GM19239 (cell line): ENCODE results near the gene FUOM.

Experiments used
- DNase-seq: peaks from one replicate; pipeline ENCODE4 v3.0.0; 2011; ENCODE audit warnings: low spot score; ENCODE audit not compliant: insufficient read length
- FAIRE-seq: peaks from 2 replicates; lab custom pipeline; 2011; peaks lifted over from hg19 to GRCh38; lab: Jason Lieb, UNC

FUOM gene

GRCh38 chr10:133357285-133358161 lies at the start of gene FUOM:
FUOM (minus strand) TSS chr10:133358019; CDS start chr10:133358007, 12 bp downstream.
- peak; percentile 62 for FAIRE-seq

GRCh38 chr10:133405844-133406527 lies 48.2 kb upstream of the FUOM start:
- DNase-seq, result no peak
- peak; percentile 54 for FAIRE-seq

More at GRCh38 chr10:133357285-133358161, at the start of gene FUOM:
- DNase-seq, result peak; percentile 94

- FAIRE-seq (peak; percentile 68), DNase-seq (no peak)
These were observed 47.5 kb upstream of the FUOM start for GRCh38 chr10:133405272-133405671.

GRCh38 chr10:133403784-133404183 lies 46.0 kb upstream of the FUOM start:
- DNase-seq, result no peak
- no peak for FAIRE-seq

- no peak for DNase-seq
- no peak for FAIRE-seq
These were observed 45.5 kb upstream of the FUOM start for GRCh38 chr10:133403359-133403758.

GRCh38 chr10:133401981-133402725 lies 44.3 kb upstream of the FUOM start:
- FAIRE-seq (no peak), DNase-seq (no peak)

- FAIRE-seq, result no peak
These were observed 43.7 kb upstream of the FUOM start for GRCh38 chr10:133401500-133401899.

GRCh38 chr10:133400624-133401424 lies 43.0 kb upstream of the FUOM start:
- FAIRE-seq (peak; percentile 96), DNase-seq (no peak)

More at GRCh38 chr10:133401500-133401899, 43.7 kb upstream of the FUOM start:
- DNase-seq, result no peak

- FAIRE-seq, result no peak
These were observed 41.3 kb upstream of the FUOM start for GRCh38 chr10:133399123-133399601.

GRCh38 chr10:133397938-133398337 lies 40.1 kb upstream of the FUOM start:
- DNase-seq (no peak), FAIRE-seq (no peak)

More at GRCh38 chr10:133399123-133399601, 41.3 kb upstream of the FUOM start:
- no peak for DNase-seq

GRCh38 chr10:133396035-133396624 lies 38.3 kb upstream of the FUOM start:
- FAIRE-seq, result no peak
- DNase-seq, result no peak

GRCh38 chr10:133394801-133395221 lies 37.0 kb upstream of the FUOM start:
- DNase-seq (no peak), FAIRE-seq (no peak)

- FAIRE-seq (peak; percentile 92), DNase-seq (peak; percentile 76)
These were observed 36.3 kb upstream of the FUOM start, which contains the start of gene MTG1 for GRCh38 chr10:133394064-133394663. MTG1 (plus strand) TSS chr10:133394157; CDS start chr10:133394221, 64 bp downstream.

- FAIRE-seq, result no peak
- no peak for DNase-seq
These were observed 35.7 kb upstream of the FUOM start for GRCh38 chr10:133393401-133394063.

GRCh38 chr10:133391761-133392518 lies 34.1 kb upstream of the FUOM start:
- FAIRE-seq (no peak), DNase-seq (no peak)

- DNase-seq, result no peak
- FAIRE-seq, result peak; percentile 71
These were observed 33.4 kb upstream of the FUOM start for GRCh38 chr10:133391249-133391635.

GRCh38 chr10:133390597-133391248 lies 32.9 kb upstream of the FUOM start:
- FAIRE-seq (no peak), DNase-seq (no peak)
